Omental fat pad (tissue), 4 donors: Measurements from ENCODE around the gene RNF114. TPM values are rescaled to one million over a fixed set of nuclear protein-coding genes. Genes with fewer than 3 reads are reported as not detected.

Experiments used
- ATAC-seq: fragments of 150-250 bp; one replicate; pipeline ENCODE4 v1.9.1; 2016; ENCODE audit warnings: mild to moderate bottlenecking, moderate library complexity; ENCODE audit not compliant: low FRiP score
- DNase-seq: peaks from one replicate; pipeline ENCODE4 v3.0.0-alpha.2; 2019; ENCODE audit warnings: low spot score
- total RNA-seq, 4 donors: library from RNA; depleted of rRNA; stranded (reverse); fragments of >200 nt; gene quantifications; one replicate each; pipeline ENCODE4 v1.1.0, GENCODE V29; 2016
- TF ChIP-seq, protein P1 (sequence below), 3 donors: fragments of 450-650 bp; IDR thresholded peaks; one replicate each; pipeline ENCODE4 v1.5.1; 2016 to 2017; ENCODE audit warnings: antibody characterized with exemption in 3 of 3, mild to moderate bottlenecking in 3 of 3, moderate library complexity in 2 of 3

Gene RNF114
- total RNA-seq, 4 donors from 2014 or later: 133 to 163 (median 146) TPM

DNA sequence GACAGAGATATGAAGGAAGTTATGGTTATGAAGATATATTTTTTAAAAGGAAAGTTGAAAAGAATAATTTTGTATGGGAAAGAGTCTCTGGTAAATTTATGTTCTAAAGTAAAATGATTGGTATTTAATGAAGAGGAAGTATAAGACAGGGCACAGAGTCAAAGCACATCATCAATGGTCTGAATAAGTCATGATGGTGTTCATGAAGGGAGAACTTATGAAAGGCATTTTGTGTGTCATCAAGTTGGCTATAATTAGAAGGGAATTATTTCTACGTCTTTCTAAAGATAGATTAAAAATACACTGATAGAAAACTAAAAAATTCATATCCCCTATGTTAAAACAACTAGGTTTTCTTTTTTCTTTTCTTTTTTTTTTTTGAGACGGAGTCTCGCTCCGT lies 25.2 kb downstream of the RNF114 start:
- ATAC-seq: no peak
- DNase-seq: no peak
- TF ChIP-seq, protein P1, sequence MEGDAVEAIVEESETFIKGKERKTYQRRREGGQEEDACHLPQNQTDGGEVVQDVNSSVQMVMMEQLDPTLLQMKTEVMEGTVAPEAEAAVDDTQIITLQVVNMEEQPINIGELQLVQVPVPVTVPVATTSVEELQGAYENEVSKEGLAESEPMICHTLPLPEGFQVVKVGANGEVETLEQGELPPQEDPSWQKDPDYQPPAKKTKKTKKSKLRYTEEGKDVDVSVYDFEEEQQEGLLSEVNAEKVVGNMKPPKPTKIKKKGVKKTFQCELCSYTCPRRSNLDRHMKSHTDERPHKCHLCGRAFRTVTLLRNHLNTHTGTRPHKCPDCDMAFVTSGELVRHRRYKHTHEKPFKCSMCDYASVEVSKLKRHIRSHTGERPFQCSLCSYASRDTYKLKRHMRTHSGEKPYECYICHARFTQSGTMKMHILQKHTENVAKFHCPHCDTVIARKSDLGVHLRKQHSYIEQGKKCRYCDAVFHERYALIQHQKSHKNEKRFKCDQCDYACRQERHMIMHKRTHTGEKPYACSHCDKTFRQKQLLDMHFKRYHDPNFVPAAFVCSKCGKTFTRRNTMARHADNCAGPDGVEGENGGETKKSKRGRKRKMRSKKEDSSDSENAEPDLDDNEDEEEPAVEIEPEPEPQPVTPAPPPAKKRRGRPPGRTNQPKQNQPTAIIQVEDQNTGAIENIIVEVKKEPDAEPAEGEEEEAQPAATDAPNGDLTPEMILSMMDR (IDR thresholded peaks at IDR 0.05): no peak

DNA sequence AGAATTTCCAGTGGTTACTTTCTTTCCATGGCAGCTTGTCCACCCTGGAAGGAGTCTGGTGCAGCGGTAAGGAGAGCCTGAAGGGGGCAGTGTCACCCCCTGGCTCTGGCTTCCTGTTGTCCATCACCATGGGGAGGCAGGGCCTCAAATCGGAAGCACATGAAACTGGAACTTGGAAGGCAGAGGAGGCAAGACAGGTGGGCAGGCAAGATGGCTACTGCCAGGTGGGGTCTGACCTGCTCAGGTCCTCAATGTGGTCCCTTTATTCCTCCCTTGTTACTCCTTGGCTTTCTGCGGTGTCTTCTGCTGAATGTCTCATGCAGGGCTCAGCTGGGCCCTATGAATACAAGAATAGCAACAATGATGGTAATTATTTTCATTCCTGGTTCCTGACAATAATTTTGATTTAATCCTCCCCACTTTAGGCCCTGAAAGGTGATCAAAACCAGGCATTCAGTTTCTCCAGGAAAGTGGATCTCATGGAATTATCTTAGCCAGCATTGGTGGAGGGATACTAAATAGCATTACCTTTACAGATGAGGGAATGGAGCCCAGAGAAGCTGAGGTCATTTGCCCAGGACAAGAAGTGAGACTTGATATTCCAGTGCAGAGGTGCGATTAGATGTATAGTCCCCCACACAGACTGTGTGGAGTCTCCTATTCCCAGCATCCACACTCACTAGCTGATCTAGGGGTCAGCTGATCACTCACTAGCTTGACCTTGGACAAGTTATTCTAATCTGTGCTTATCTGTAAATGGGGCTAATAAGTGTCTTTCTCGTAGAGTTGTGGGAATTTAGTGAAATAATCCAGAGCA lies 29.0 kb downstream of the RNF114 start:
- ATAC-seq (no peak), DNase-seq (no peak)
- TF ChIP-seq, protein P1 (IDR thresholded peaks at IDR 0.05): no peak

DNA sequence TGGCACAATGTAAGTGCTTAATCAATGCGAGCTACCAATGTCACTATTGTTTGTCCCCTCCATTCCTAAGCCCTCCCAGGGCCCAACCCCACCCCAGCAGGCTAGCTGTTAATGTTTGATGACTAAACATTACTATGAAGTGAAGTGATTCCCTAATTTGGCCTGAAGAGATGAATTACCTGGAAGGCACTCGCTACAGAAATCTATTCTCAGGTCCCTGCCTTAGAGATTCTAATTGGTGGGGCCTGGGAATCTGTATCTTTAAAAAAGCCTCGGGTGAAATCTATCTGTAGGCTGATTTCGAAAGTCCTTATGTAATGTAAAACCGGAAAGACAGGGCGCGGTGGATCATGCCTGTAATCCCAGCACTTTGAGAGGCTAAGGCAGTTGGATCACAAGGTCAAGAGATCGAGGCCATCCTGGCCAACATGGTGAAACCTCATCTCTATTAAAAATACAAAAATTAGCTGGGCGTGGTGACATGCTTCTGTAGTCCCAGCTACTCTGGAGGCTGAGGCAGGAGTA lies 29.6 kb downstream of the RNF114 start:
- TF ChIP-seq, protein P1 (IDR thresholded peaks at IDR 0.05): no peak
- ATAC-seq: no peak
- no peak for DNase-seq

DNA sequence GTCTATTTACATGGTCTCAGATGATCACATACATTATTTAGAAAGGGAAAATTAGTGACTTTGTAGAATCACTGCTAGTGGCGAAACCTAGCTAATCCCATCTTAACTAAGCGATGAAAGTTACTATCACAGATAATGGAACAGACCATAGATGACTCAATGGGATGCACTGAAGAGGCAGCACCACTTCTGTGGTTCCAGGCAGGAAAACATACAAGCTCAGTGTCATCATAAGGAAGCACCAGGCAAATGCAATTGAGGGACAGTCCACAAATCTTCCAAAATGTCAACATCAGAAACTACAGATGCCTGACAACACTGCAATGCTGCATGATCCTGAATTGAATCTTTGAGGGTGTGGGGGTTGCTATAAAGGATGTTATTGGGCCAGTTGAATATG lies 30.7 kb downstream of the RNF114 start:
- TF ChIP-seq, protein P1 (IDR thresholded peaks at IDR 0.05): no peak
- ATAC-seq: no peak
- DNase-seq: no peak

DNA sequence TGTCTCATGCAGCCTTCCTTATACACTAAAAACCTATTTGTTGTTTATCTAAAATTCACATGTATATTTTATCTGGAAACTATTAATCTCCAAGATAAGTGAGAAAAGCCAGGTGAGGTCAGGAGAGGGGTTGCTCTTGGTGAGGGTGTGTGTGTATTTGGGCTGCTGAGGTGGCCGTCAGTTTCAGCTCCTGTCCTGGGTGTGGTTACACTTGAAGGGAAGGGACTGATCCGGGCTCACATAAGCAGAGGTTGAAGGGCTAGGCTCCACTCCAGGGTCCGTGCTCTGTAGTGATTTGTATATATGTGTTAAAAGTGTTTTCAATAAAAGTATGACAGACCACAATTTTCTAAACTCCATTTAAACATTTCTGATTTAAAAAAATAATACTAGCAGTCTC lies 33.0 kb downstream of the RNF114 start:
- DNase-seq: no peak
- no peak for ATAC-seq

DNA sequence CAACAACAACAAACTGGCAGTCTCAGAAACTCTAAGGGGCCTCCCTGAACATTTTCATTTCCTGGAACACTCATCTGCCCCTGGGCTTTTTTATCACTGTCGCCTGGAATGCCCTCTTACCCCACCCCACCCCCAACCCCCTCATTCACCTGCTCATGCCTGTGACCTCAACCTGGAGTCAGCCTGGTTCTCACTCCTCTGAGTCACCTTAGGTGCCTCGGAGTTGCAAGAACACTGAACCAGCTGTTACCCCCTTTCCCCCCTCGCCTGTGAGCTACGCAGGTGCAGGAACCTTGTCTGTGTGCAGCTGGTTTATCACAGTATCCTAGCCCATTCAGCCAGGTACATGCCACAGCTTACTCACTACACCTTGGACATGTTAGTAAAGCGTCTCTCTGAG lies 33.7 kb downstream of the RNF114 start:
- ATAC-seq: no peak
- TF ChIP-seq, protein P1 (IDR thresholded peaks at IDR 0.05): no peak
- no peak for DNase-seq

More for the DNA sequence above, 33.0 kb downstream of the RNF114 start:
- TF ChIP-seq, protein P1 (IDR thresholded peaks at IDR 0.05): no peak

DNA sequence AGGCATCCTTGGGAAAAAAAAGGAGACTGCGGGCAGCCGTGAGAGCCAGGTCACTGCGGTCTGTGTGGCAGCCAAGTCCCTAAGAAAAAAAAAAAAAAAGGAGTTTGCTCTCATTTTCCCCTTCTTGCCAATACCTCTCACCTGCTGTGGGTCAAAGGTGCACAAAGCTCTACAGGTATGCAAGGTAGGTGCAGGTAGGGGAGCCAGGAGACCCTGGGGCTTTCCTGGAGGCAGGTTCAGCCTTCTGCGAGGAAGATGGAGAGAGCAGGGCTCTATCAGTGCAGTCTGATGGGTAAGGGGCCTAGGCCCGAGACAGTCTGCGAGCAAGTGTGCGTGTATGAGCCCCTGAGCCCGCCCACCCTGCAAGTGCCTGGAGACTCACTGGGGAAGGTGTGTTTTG lies 34.3 kb downstream of the RNF114 start:
- DNase-seq: no peak
- TF ChIP-seq, protein P1 (IDR thresholded peaks at IDR 0.05): no peak
- ATAC-seq: no peak
